HG03575 (cell line): ENCODE results near the gene ZNF701.
"Not testable (repeated sequence)": the region's sequence is repeated elsewhere in the genome, so short reads cannot be mapped to it uniquely, and the experiment has no call there.

Source experiments
- ATAC-seq: cut with Tn5 transposase; IDR thresholded peaks from one replicate; pipeline ENCODE4 v1.9.1; 2021; ENCODE audit not compliant: unreplicated experiment, insufficient number of reproducible peaks, low FRiP score; ENCODE audit errors: extremely low read depth

Gene ZNF701

DNA sequence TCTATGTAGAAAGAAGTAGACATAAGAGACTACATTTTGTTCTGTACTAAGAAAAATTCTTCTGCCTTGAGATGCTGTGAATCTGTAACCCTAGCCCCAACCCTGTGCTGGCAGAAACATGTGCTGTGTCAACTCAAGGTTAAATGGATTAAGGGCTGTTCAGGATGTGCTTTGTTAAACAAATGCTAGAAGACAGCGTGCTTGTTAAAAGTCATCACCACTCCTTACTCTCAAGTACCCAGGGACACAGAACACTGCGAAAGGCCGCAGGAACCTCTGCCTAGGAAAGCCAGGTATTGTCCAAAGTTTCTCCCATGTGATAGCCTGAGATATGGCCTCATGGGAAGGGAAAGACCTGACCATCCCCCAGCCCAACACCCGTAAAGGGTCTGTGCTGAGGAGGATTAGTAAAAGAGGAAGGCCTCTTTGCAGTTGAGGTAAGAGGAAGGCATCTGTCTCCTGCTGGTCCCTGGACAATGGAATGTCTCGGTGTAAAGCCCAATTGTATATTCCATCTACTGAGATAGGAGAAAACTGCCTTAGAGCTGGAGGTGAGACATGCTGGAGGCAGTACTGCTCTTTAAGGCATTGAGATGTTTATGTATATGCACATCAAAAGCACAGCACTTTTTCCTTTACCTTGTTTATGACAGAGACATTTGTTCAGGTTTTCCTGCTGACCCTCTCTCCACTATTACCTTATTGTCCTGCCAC lies 11.2 kb upstream of the ZNF701 start:
- not testable (repeated sequence) for ATAC-seq

GRCh38 chr19:52561611-52562010 lies 8.5 kb upstream of the ZNF701 start:
- not testable (repeated sequence) for ATAC-seq

GRCh38 chr19:52566121-52566520 lies 4.0 kb upstream of the ZNF701 start:
- no peak for ATAC-seq

GRCh38 chr19:52566588-52566987 lies 3.5 kb upstream of the ZNF701 start:
- no peak for ATAC-seq

GRCh38 chr19:52567921-52568320 lies 2.2 kb upstream of the ZNF701 start:
- ATAC-seq = no peak

DNA sequence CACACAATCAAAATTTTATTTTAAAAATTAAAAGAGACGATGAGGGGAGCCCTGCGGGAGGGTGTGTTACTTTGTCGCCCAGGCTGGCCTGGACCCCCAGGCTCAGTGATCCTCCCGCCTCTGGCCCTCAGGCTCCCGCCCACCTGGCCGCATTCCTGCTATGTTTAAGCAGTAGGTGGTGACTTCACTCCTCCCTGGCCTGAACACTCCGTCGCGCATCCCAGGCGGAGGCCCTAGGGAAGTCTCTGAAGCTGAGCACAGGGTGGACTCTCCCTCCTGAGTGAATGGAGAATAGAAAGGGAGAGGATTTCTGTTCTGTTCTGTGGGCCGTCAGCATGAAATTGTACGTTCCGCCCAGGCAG lies 468 bp upstream of the ZNF701 start:
- not testable (repeated sequence) for ATAC-seq

DNA sequence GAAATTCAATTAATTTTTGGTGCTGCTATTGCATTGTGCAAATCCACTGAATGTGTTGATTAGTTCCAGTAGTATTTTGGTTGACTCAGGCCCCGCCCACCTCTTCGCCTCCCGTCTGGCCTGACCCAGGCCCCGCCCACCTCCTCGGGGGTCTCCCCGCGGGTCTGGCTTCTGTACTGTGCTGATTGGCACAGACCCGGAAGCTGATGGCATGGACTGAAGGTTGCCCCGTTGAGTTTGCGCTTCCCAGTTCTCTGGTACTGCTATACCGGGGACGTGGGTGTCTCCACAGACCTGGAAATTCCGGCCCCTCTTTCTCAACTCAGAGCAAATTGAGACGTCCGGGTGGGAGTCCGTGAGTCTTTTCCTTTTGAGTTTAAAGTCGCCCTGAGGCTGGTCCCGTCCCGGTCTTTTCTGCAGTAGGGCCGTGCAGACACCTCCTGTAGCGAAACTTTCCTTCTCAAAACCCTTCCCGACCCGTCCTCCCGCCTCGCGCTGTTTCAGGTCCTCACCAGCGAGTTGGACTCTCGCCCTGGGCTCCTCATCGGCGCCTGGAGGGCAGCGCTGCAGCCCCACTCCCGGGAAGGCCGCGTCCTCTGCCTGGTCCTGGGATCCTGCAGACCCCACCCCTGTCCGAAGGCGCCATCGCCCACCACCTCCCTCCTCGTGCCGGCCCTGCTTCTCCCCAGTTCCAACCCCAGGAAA lies 14.8 kb downstream of the ZNF701 start:
- ATAC-seq = no peak

DNA sequence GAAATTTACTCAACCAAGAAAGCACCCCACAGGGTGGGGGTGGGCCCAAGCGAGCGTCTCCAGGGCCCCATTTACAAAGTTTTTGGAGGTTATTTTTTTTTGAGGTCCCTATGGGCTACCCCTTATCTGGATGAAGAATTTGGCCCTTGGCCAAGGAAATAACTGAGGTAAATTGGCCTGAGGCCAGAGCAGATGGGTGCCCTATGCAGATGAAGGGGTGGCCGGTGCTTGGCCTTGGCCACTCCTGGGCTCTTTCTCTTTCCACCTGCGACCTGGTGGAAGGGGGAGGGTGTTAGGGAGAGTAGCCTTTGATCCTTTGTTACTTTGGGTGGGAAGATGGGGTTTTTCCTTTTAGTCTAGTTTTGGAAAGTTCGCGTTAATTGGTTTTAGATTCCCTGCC lies 15.5 kb downstream of the ZNF701 start:
- no peak for ATAC-seq

- no peak for ATAC-seq
These were observed 20.6 kb downstream of the ZNF701 start for GRCh38 chr19:52590728-52591127.

GRCh38 chr19:52592301-52592700 lies 22.2 kb downstream of the ZNF701 start:
- no peak for ATAC-seq

GRCh38 chr19:52593441-52593840 lies 23.4 kb downstream of the ZNF701 start:
- not testable (repeated sequence) for ATAC-seq

- ATAC-seq = no peak
These were observed 29.2 kb downstream of the ZNF701 start for GRCh38 chr19:52599241-52599640.

DNA sequence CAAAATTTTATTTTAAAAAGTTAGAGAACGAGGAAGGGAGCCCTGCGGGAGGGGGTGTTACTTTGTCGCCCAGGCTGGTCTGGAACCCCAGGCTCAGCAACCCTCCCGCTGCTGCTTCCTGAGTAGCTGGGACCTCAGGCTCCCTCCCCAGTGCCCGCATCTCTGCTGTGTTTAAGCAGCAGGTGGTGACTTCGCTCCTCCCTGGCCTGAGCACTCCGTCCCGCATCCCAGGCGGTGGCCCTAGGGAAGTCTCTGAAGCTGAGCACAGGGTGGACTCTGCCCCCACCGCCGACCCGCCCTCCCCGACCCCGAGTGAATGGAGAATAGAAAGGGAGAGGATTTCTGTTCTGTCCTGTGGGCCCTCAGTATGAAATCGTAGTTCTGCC lies 30.5 kb downstream of the ZNF701 start:
- ATAC-seq = no peak

- no peak for ATAC-seq
These were observed 31.2 kb downstream of the ZNF701 start for GRCh38 chr19:52601025-52601973.

GRCh38 chr19:52601974-52602366 lies 31.9 kb downstream of the ZNF701 start:
- not testable (repeated sequence) for ATAC-seq

DNA sequence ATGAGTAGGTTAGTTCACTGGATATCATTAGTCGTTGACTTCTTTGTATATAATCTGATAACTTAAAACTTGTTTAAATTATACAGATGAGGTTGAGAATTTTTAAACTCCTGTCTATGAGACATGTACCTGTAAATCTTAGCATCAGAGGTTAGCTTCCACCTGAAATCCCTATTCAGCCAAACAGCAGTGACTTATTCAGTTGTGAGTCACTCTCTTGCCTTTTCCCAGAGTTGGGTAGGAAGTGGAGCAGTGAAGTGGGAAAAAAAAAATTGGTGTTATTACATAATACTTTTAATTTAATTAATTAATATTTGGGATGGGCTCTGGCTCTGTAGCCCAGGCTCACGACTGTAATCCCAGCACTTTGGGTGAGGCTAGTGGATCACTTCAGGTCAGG lies 32.9 kb downstream of the ZNF701 start:
- no peak for ATAC-seq

GRCh38 chr19:52603558-52604207 lies 33.6 kb downstream of the ZNF701 start:
- no peak for ATAC-seq

- no peak for ATAC-seq
These were observed 43.3 kb downstream of the ZNF701 start for GRCh38 chr19:52613299-52613906.

DNA sequence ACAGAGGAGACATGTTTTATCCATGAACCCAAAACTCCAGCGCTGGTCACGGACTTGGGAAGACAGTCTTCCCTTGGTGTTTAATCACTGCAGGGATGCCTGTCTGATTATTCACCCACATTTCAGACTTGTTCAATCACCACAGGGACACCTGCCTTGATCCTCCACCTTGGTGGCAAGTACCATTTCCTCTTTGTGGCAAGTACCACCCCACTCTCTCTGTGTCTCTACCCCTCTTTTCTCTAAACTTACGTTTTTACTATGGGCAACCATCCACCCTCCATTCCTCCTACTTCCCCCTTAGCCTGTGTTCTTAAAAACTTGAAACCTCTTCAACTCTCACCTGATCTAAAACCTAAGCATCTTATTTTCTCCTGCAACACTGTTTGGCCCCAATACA lies 51.3 kb downstream of the ZNF701 start:
- ATAC-seq = no peak
